Trophoblast cell (in vitro differentiated cells and primary cell): ENCODE measurements around the gene CALM3.

Experiments
- DNase-seq, 2 donors: peaks; one replicate each; pipeline ENCODE4 v3.0.0-alpha.2; 2016
- H2AFZ ChIP-seq: 2 replicates; pipeline ENCODE4 v1.6.1; 2013; ENCODE audit warnings: low read length, moderate library complexity, mild to moderate bottlenecking; ENCODE audit not compliant: insufficient read depth, poor library complexity
- H2AK5ac ChIP-seq: 2 replicates; pipeline ENCODE4 v1.6.1; 2013; ENCODE audit warnings: mild to moderate bottlenecking, low read length
- H2BK120ac ChIP-seq: 2 replicates; pipeline ENCODE4 v1.6.1; 2013; ENCODE audit warnings: low read length, mild to moderate bottlenecking, moderate library complexity; ENCODE audit not compliant: insufficient read depth, poor library complexity
- H2BK12ac ChIP-seq: 2 replicates; pipeline ENCODE4 v1.6.1; 2013; ENCODE audit warnings: mild to moderate bottlenecking, low read length, moderate library complexity
- H2BK5ac ChIP-seq: 2 replicates; pipeline ENCODE4 v1.6.1; 2013; ENCODE audit warnings: low read length, low read depth, moderate library complexity, mild to moderate bottlenecking; ENCODE audit not compliant: poor library complexity
- H3K14ac ChIP-seq: 2 replicates; pipeline ENCODE4 v1.6.1; 2013; ENCODE audit warnings: mild to moderate bottlenecking, low read length
- H3K18ac ChIP-seq: 2 replicates; pipeline ENCODE4 v1.6.1; 2013; ENCODE audit warnings: mild to moderate bottlenecking, low read length
- H3K23ac ChIP-seq: 2 replicates; pipeline ENCODE4 v1.6.1; 2013; ENCODE audit warnings: low read length
- H3K27ac ChIP-seq: 2 replicates; pipeline ENCODE4 v1.5.1; 2013; ENCODE audit warnings: low read depth, mild to moderate bottlenecking, inconsistent platforms, low read length, moderate library complexity
- H3K27me3 ChIP-seq: 2 replicates; pipeline ENCODE4 v1.6.1; 2013; ENCODE audit warnings: inconsistent platforms, mild to moderate bottlenecking, low read length, moderate library complexity; ENCODE audit not compliant: insufficient read depth
- H3K36me3 ChIP-seq, 2 experiments: 1 replicate in 1 of 2; 2 replicates in 1 of 2; pipeline ENCODE4 v1.6.1; 2013; ENCODE audit warnings: low read length in 2 of 2, mild to moderate bottlenecking in 2 of 2, moderate library complexity in 1 of 2; ENCODE audit not compliant: insufficient read depth in 2 of 2, control insufficient read depth in 1 of 2
- H3K4ac ChIP-seq: 2 replicates; pipeline ENCODE4 v1.6.1; 2013; ENCODE audit warnings: low read depth, mild to moderate bottlenecking, low read length, moderate library complexity
- H3K4me1 ChIP-seq, 2 experiments: 1 replicate in 1 of 2; 2 replicates in 1 of 2; pipeline ENCODE4 v1.6.1; 2013; ENCODE audit warnings: low read length in 2 of 2, mild to moderate bottlenecking in 2 of 2, moderate library complexity in 1 of 2; ENCODE audit not compliant: insufficient read depth in 2 of 2, control insufficient read depth in 1 of 2
- H3K4me2 ChIP-seq: 2 replicates; pipeline ENCODE4 v1.6.1; 2013; ENCODE audit warnings: inconsistent platforms, mild to moderate bottlenecking, low read length, moderate library complexity
- H3K4me3 ChIP-seq: 2 replicates; pipeline ENCODE4 v1.5.1; 2013; ENCODE audit warnings: mild to moderate bottlenecking, low read depth, low read length, inconsistent platforms
- H3K79me1 ChIP-seq: one replicate; pipeline ENCODE4 v1.6.1; 2013; ENCODE audit warnings: low read length
- H3K79me2 ChIP-seq: 2 replicates; pipeline ENCODE4 v1.6.1; 2013; ENCODE audit warnings: low read length, mild to moderate bottlenecking; ENCODE audit not compliant: control insufficient read depth, insufficient read depth, poor library complexity
- H3K9ac ChIP-seq: 2 replicates; pipeline ENCODE4 v1.6.1; 2013; ENCODE audit warnings: mild to moderate bottlenecking, low read length
- H3K9me3 ChIP-seq: 2 replicates; pipeline ENCODE4 v1.6.1; 2013; ENCODE audit warnings: low read depth, mild to moderate bottlenecking, control low read depth, inconsistent platforms, low read length; ENCODE audit not compliant: insufficient read depth
- H4K12ac ChIP-seq: 2 replicates; pipeline ENCODE4 v1.6.1; 2013; ENCODE audit warnings: low read depth, mild to moderate bottlenecking, low read length, moderate library complexity
- H4K8ac ChIP-seq: 2 replicates; pipeline ENCODE4 v1.6.1; 2013; ENCODE audit warnings: low read depth, mild to moderate bottlenecking, low read length, moderate library complexity
- H4K91ac ChIP-seq: one replicate; pipeline ENCODE4 v1.6.1; 2013; ENCODE audit warnings: low read depth, mild to moderate bottlenecking, low read length, moderate library complexity
- WGBS: extraction: QIAGEN DNeasy Blood & Tissue Kit; methylation state at CpG from one replicate; pipeline ENCODE4 v1.1.7; 2013; ENCODE audit warnings: missing lambda C conversion rate; ENCODE audit not compliant: insufficient read length, insufficient coverage; ENCODE audit errors: extremely low coverage; 5-methylcytosine and 5-hydroxymethylcytosine counted together

Gene CALM3

GRCh38 chr19:46630586-46631205, 29.6 kb downstream of the CALM3 start:
- Histone ChIP-seq H3K9me3 (no peaks in the 10 kb centered on the region), H4K12ac (peak overlapping the region; percentile 31), H3K27me3 (peaks cover 9% of the 10 kb centered on the region), H2BK5ac (no peak overlapping the region), H2AK5ac (no peak overlapping the region), H2BK12ac (no peak overlapping the region), H3K4me2 (no peak overlapping the region), H3K4ac (no peak overlapping the region), H3K9ac (no peak overlapping the region), H3K4me3 (no peak overlapping the region), H3K4me1 (peaks cover 17 to 19% of the 10 kb centered on the region in 2 experiments), H2BK120ac (no peak overlapping the region), H3K79me1 (no peaks in the 10 kb centered on the region), H3K36me3 (no peaks in the 10 kb centered on the region), H3K79me2 (no peaks in the 10 kb centered on the region), H4K91ac (no peak overlapping the region), H3K14ac (no peak overlapping the region), H3K23ac (no peak overlapping the region), H2AFZ (no peak overlapping the region), H3K18ac (no peak overlapping the region), H3K27ac (no peak overlapping the region), H4K8ac (no peak overlapping the region)
- WGBS = no CpG with 5 or more reads among the region's 14 CpGs
- DNase-seq = no peak

GRCh38 chr19:46631481-46631880, 30.4 kb downstream of the CALM3 start:
- H3K23ac ChIP-seq = no peak overlapping the region
- no peak overlapping the region for H2BK12ac ChIP-seq
- H2BK5ac ChIP-seq = no peak overlapping the region
- H3K79me1 ChIP-seq = no peaks in the 10 kb centered on the region
- H3K4me1 ChIP-seq = peaks cover 12 to 16% of the 10 kb centered on the region in 2 experiments
- H4K91ac ChIP-seq = no peak overlapping the region
- H4K12ac ChIP-seq = no peak overlapping the region
- H3K4me3 ChIP-seq = no peak overlapping the region
- peaks cover 12% of the 10 kb centered on the region for H3K27me3 ChIP-seq
- H3K14ac ChIP-seq = no peak overlapping the region
- H2AK5ac ChIP-seq = no peak overlapping the region
- no peak overlapping the region for H2AFZ ChIP-seq
- H4K8ac ChIP-seq = no peak overlapping the region
- H3K9me3 ChIP-seq = no peaks in the 10 kb centered on the region
- H3K4me2 ChIP-seq = no peak overlapping the region
- H3K36me3 ChIP-seq = no peaks in the 10 kb centered on the region
- H3K4ac ChIP-seq = no peak overlapping the region
- no CpG with 5 or more reads among the region's 6 CpGs for WGBS
- H2BK120ac ChIP-seq = no peak overlapping the region
- no peak for DNase-seq
- no peaks in the 10 kb centered on the region for H3K79me2 ChIP-seq
- H3K9ac ChIP-seq = no peak overlapping the region
- H3K18ac ChIP-seq = no peak overlapping the region
- H3K27ac ChIP-seq = no peak overlapping the region

GRCh38 chr19:46633130-46633529, 32.0 kb downstream of the CALM3 start:
- H4K12ac ChIP-seq = no peak overlapping the region
- H3K23ac ChIP-seq = no peak overlapping the region
- no peak overlapping the region for H3K27ac ChIP-seq
- no peak overlapping the region for H2BK120ac ChIP-seq
- H3K18ac ChIP-seq = no peak overlapping the region
- no peak overlapping the region for H2BK12ac ChIP-seq
- H2AK5ac ChIP-seq = no peak overlapping the region
- WGBS = no CpG with 5 or more reads among the region's 3 CpGs
- no peaks in the 10 kb centered on the region for H3K79me1 ChIP-seq
- H3K4me1 ChIP-seq = peaks cover 12 to 16% of the 10 kb centered on the region in 2 experiments
- no peak overlapping the region for H3K4me2 ChIP-seq
- H3K14ac ChIP-seq = no peak overlapping the region
- no peaks in the 10 kb centered on the region for H3K9me3 ChIP-seq
- no peak overlapping the region for H4K91ac ChIP-seq
- no peak overlapping the region for H4K8ac ChIP-seq
- H3K27me3 ChIP-seq = peaks cover 17% of the 10 kb centered on the region
- no peak overlapping the region for H3K4me3 ChIP-seq
- no peak overlapping the region for H2BK5ac ChIP-seq
- no peaks in the 10 kb centered on the region for H3K79me2 ChIP-seq
- H3K9ac ChIP-seq = no peak overlapping the region
- H3K4ac ChIP-seq = no peak overlapping the region
- H3K36me3 ChIP-seq = no peaks in the 10 kb centered on the region
- no peak for DNase-seq
- H2AFZ ChIP-seq = no peak overlapping the region

DNA sequence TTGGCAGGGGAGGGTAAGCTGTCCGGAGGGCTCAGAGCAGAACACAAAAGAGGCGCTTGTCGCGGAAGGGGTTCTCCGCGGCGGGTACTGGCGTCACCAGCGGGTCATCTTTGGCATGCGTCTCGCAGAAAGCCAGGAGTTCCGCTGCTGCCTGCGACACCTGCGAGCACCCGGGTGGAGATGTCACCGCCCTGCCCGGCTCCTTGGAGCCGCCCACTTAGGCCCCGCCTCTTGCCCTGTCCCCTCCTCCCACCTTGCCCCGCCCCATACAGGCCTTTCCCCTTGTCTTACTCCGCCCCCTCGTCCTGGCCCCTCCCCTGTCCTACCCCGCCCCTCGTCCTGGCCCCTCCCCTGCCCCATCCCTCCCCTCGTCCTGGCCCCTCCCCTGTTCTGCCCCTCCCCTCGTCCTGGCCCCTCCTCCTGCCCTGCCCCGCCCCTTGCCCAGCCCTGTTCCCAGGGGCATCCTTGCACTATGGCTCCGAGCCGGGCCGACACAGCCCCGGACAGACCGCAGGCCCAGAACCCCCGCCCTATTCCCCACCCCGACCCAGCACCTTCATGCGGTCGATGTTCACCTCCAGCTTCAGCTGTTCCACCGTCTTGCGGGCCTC, 33.0 kb downstream of the CALM3 start:
- H4K12ac ChIP-seq = no peak overlapping the region
- no peak overlapping the region for H2BK120ac ChIP-seq
- peak overlapping the region; percentile 45 for H4K8ac ChIP-seq
- peaks cover 3% of the 10 kb centered on the region for H3K79me1 ChIP-seq
- no peak overlapping the region for H3K4ac ChIP-seq
- H3K9ac ChIP-seq = no peak overlapping the region
- H3K23ac ChIP-seq = no peak overlapping the region
- no peak overlapping the region for H3K18ac ChIP-seq
- peaks cover 2% of the 10 kb centered on the region for H3K79me2 ChIP-seq
- no peak overlapping the region for H2BK12ac ChIP-seq
- H4K91ac ChIP-seq = no peak overlapping the region
- peaks cover 12 to 20% of the 10 kb centered on the region in 2 experiments for H3K4me1 ChIP-seq
- H3K27ac ChIP-seq = no peak overlapping the region
- H3K27me3 ChIP-seq = peaks cover 17% of the 10 kb centered on the region
- WGBS = no CpG with 5 or more reads among the region's 38 CpGs
- H3K14ac ChIP-seq = no peak overlapping the region
- no peaks in the 10 kb centered on the region for H3K36me3 ChIP-seq
- H2AK5ac ChIP-seq = no peak overlapping the region
- no peak overlapping the region for H2BK5ac ChIP-seq
- peak overlapping the region; percentile 55 for H3K4me2 ChIP-seq
- peak; percentile 88 to 91 for DNase-seq
- H2AFZ ChIP-seq = no peak overlapping the region
- peaks cover 3% of the 10 kb centered on the region for H3K9me3 ChIP-seq
- H3K4me3 ChIP-seq = no peak overlapping the region
